HEK293 (cell line): ENCODE measurements around the gene BACH2.

Source experiments
- BCL6B ChIP-seq: fragments of 450-650 bp; formaldehyde crosslinking; IDR thresholded peaks from 2 replicates; pipeline ENCODE4 v1.5.1; 2017; ENCODE audit warnings: missing biosample characterization, missing genetic modification characterization
- GLI4 ChIP-seq: fragments of 450-650 bp; formaldehyde crosslinking; IDR thresholded peaks from 2 replicates; pipeline ENCODE4 v1.5.1; 2016; ENCODE audit warnings: missing biosample characterization, missing genetic modification characterization
- HOXA7 ChIP-seq: sonication (generic); formaldehyde crosslinking; IDR thresholded peaks from 2 replicates; pipeline ENCODE4 v1.8.1; 2022; ENCODE audit warnings: missing genetic modification reagents, borderline replicate concordance
- OSR2 ChIP-seq: fragments of 450-650 bp; formaldehyde crosslinking; IDR thresholded peaks from 2 replicates; pipeline ENCODE4 v1.5.1; 2016; ENCODE audit warnings: missing biosample characterization, missing genetic modification characterization
- SETDB1 ChIP-seq: IDR thresholded peaks from one replicate; pipeline ENCODE4 v1.6.1; 2017; ENCODE audit warnings: mild to moderate bottlenecking, low read length, moderate library complexity, mixed read lengths; ENCODE audit not compliant: insufficient read length
- ZBTB20 ChIP-seq: fragments of 450-650 bp; formaldehyde crosslinking; IDR thresholded peaks from 2 replicates; pipeline ENCODE4 v1.5.1; 2016; ENCODE audit warnings: missing biosample characterization, missing genetic modification characterization
- ZBTB49 ChIP-seq: fragments of 450-650 bp; formaldehyde crosslinking; IDR thresholded peaks from 2 replicates; pipeline ENCODE4 v1.5.1; 2016; ENCODE audit warnings: missing biosample characterization, missing genetic modification characterization, low read depth
- ZFP69B ChIP-seq: fragments of 450-650 bp; formaldehyde crosslinking; IDR thresholded peaks from 2 replicates; pipeline ENCODE4 v1.5.1; 2016; ENCODE audit warnings: missing biosample characterization, missing genetic modification characterization
- ZNF155 ChIP-seq: fragments of 450-650 bp; formaldehyde crosslinking; IDR thresholded peaks from 2 replicates; pipeline ENCODE4 v1.5.1; 2016; ENCODE audit warnings: missing biosample characterization, missing genetic modification characterization
- ZNF211 ChIP-seq: fragments of 450-650 bp; formaldehyde crosslinking; IDR thresholded peaks from 2 replicates; pipeline ENCODE4 v1.5.1; 2016; ENCODE audit warnings: low read depth, missing biosample characterization, missing genetic modification characterization
- ZNF280C ChIP-seq: fragments of 450-650 bp; formaldehyde crosslinking; IDR thresholded peaks from 2 replicates; pipeline ENCODE4 v1.5.1; 2016; ENCODE audit warnings: missing biosample characterization, missing genetic modification characterization
- ZNF335 ChIP-seq: fragments of 450-650 bp; formaldehyde crosslinking; conservative IDR thresholded peaks from 2 replicates; pipeline ENCODE4 v1.5.1; 2016; ENCODE audit warnings: missing biosample characterization, missing genetic modification characterization
- ZNF37A ChIP-seq: fragments of 450-650 bp; IDR thresholded peaks from 2 replicates; pipeline ENCODE4 v1.5.1; 2018; ENCODE audit warnings: missing biosample characterization, missing genetic modification characterization
- ZNF473 ChIP-seq: fragments of 450-650 bp; formaldehyde crosslinking; IDR thresholded peaks from 2 replicates; pipeline ENCODE4 v1.5.1; 2017; ENCODE audit warnings: missing biosample characterization, missing genetic modification characterization
- ZNF48 ChIP-seq: fragments of 450-650 bp; formaldehyde crosslinking; IDR thresholded peaks from 2 replicates; pipeline ENCODE4 v1.5.1; 2016; ENCODE audit warnings: missing biosample characterization, missing genetic modification characterization
- ZNF488 ChIP-seq: fragments of 450-650 bp; formaldehyde crosslinking; IDR thresholded peaks from 2 replicates; pipeline ENCODE4 v1.5.1; 2016; ENCODE audit warnings: missing biosample characterization, missing genetic modification characterization
- ZNF510 ChIP-seq: fragments of 450-650 bp; formaldehyde crosslinking; IDR thresholded peaks from 2 replicates; pipeline ENCODE4 v1.5.1; 2018; ENCODE audit warnings: mild to moderate bottlenecking, missing genetic modification characterization, missing biosample characterization; ENCODE audit not compliant: insufficient replicate concordance
- ZNF571 ChIP-seq: fragments of 450-650 bp; formaldehyde crosslinking; IDR thresholded peaks from 2 replicates; pipeline ENCODE4 v1.5.0; 2017; ENCODE audit warnings: missing biosample characterization, missing genetic modification characterization
- ZNF596 ChIP-seq: fragments of 450-650 bp; IDR thresholded peaks from 2 replicates; pipeline ENCODE4 v1.5.0; 2018; ENCODE audit warnings: missing biosample characterization, mild to moderate bottlenecking, missing genetic modification characterization, moderate library complexity
- ZNF610 ChIP-seq: fragments of 450-650 bp; formaldehyde crosslinking; IDR thresholded peaks from 2 replicates; pipeline ENCODE4 v1.5.1; 2016; ENCODE audit warnings: missing biosample characterization, missing genetic modification characterization, borderline replicate concordance
- ZNF621 ChIP-seq: fragments of 450-650 bp; formaldehyde crosslinking; IDR thresholded peaks from 2 replicates; pipeline ENCODE4 v1.5.1; 2017; ENCODE audit warnings: missing biosample characterization, missing genetic modification characterization
- ZNF747 ChIP-seq: fragments of 450-650 bp; formaldehyde crosslinking; IDR thresholded peaks from 2 replicates; pipeline ENCODE4 v1.5.1; 2016; ENCODE audit warnings: missing biosample characterization, missing genetic modification characterization
- ZXDB ChIP-seq: fragments of 450-650 bp; formaldehyde crosslinking; IDR thresholded peaks from 2 replicates; pipeline ENCODE4 v1.5.1; 2016; ENCODE audit warnings: missing biosample characterization, missing genetic modification characterization
- TF ChIP-seq, protein P1 (sequence below): fragments of 450-650 bp; formaldehyde crosslinking; IDR thresholded peaks from 2 replicates; pipeline ENCODE4 v1.5.1; 2017; ENCODE audit warnings: missing biosample characterization, missing genetic modification characterization
- TF ChIP-seq, protein P2 (sequence below): fragments of 450-650 bp; formaldehyde crosslinking; IDR thresholded peaks from 2 replicates; pipeline ENCODE4 v1.5.1; 2016; ENCODE audit warnings: missing biosample characterization, missing genetic modification characterization
- TF ChIP-seq, protein P3 (sequence below): fragments of 450-650 bp; formaldehyde crosslinking; IDR thresholded peaks from 2 replicates; pipeline ENCODE4 v1.5.1; 2016; ENCODE audit warnings: missing biosample characterization, missing genetic modification characterization

The BACH2 gene

DNA sequence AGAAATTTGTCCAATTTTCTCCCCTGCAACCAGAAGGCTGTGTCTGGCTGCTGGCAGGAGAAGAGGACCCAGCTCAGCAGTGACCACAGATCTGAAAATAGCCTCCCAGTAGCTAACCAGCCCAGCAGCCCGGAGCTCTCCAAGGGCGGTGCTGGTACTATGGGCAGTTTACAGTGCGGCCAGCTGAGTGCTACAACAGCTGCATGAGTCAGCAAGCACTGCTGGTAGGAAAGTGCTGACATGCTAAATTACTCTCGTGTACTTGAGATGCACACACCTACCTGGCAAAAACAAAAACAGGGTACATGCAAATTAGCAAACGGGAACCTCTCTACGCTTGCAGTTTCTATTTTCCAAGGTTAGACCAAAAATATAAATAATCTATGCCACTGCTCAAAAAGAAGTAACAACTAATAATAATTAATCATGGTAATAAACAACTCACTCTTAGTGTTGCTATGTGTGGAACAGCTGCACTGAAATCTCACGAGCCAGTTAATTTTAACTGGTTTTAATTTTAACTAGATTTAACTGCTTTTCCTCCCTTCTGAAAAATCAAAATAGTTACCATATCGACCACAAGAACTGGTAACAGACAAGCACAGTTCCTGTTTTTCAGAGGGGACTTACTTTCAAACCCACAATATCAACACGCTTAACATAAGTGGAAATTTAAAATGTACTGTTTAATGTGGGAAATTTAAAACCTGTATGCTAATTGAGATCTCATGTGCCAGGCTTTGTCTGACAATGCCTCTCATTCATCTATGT is 10.8 kb downstream of the BACH2 start (continued):
- TF ChIP-seq, protein P1, sequence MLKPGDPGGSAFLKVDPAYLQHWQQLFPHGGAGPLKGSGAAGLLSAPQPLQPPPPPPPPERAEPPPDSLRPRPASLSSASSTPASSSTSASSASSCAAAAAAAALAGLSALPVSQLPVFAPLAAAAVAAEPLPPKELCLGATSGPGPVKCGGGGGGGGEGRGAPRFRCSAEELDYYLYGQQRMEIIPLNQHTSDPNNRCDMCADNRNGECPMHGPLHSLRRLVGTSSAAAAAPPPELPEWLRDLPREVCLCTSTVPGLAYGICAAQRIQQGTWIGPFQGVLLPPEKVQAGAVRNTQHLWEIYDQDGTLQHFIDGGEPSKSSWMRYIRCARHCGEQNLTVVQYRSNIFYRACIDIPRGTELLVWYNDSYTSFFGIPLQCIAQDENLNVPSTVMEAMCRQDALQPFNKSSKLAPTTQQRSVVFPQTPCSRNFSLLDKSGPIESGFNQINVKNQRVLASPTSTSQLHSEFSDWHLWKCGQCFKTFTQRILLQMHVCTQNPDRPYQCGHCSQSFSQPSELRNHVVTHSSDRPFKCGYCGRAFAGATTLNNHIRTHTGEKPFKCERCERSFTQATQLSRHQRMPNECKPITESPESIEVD (tag by site-specific recombination) = no peak
- TF ChIP-seq, protein P2, sequence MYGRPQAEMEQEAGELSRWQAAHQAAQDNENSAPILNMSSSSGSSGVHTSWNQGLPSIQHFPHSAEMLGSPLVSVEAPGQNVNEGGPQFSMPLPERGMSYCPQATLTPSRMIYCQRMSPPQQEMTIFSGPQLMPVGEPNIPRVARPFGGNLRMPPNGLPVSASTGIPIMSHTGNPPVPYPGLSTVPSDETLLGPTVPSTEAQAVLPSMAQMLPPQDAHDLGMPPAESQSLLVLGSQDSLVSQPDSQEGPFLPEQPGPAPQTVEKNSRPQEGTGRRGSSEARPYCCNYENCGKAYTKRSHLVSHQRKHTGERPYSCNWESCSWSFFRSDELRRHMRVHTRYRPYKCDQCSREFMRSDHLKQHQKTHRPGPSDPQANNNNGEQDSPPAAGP = no peak
- TF ChIP-seq ZNF280C (no peak), ZFP69B (tag by site-specific recombination) (no peak), ZXDB (tag by site-specific recombination) (no peak; the same call in 1 of the 2 replicates), ZNF37A (tag by site-specific recombination) (no peak), GLI4 (tag by site-specific recombination) (no peak), ZNF747 (tag by site-specific recombination) (no peak), ZNF473 (tag by site-specific recombination) (no peak), HOXA7 (CRISPR knock-in tag) (no peak), ZNF621 (no peak), ZBTB20 (tag by site-specific recombination) (no peak), ZNF610 (tag by site-specific recombination) (no peak), ZBTB49 (tag by site-specific recombination) (no peak), ZNF488 (tag by site-specific recombination) (no peak), BCL6B (tag by site-specific recombination) (no peak), ZNF571 (tag by site-specific recombination) (no peak), ZNF155 (no peak), ZNF335 (tag by site-specific recombination) (no peak), OSR2 (tag by site-specific recombination) (peak; percentile 66), SETDB1 (no peak), ZNF596 (tag by site-specific recombination) (no peak), ZNF211 (no peak), ZNF48 (no peak), ZNF510 (tag by site-specific recombination) (no peak)
- TF ChIP-seq, protein P3, sequence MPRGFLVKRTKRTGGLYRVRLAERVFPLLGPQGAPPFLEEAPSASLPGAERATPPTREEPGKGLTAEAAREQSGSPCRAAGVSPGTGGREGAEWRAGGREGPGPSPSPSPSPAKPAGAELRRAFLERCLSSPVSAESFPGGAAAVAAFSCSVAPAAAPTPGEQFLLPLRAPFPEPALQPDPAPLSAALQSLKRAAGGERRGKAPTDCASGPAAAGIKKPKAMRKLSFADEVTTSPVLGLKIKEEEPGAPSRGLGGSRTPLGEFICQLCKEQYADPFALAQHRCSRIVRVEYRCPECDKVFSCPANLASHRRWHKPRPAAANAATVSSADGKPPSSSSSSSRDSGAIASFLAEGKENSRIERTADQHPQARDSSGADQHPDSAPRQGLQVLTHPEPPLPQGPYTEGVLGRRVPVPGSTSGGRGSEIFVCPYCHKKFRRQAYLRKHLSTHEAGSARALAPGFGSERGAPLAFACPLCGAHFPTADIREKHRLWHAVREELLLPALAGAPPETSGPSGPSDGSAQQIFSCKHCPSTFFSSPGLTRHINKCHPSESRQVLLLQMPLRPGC (tag by site-specific recombination) = 0 out of 2 replicates have a peak, but pooled peaks have one; percentile 38
